ENCODE data around the gene ESRRG.

Gene ESRRG

GRCh38 chr1:216616425-216616824 is 106.8 kb downstream of the ESRRG start:
- H3K9me3 ChIP-seq (ENCODE audit: insufficient read depth, low read length): no peaks in the 10 kb centered on the region
- no peaks in the 10 kb centered on the region for H3K79me2 ChIP-seq (ENCODE audit: insufficient read depth, low read length)
- H2AFZ ChIP-seq (ENCODE audit: low read depth, low read length, severe bottlenecking): no peak overlapping the region
- H3K27ac ChIP-seq (ENCODE audit: low read depth, low read length): no peak overlapping the region
- no peaks in the 10 kb centered on the region for H4K20me1 ChIP-seq (ENCODE audit: low read depth, low read length)
- no peaks in the 10 kb centered on the region for H3K9me2 ChIP-seq (replicated peaks; ENCODE audit: insufficient read depth, low read length)
- TF ChIP-seq EZH2phosphoT487 (conservative IDR thresholded peaks at IDR 0.05; ENCODE audit: low read length): no peak
- no peak for TF ChIP-seq CTCF (IDR thresholded peaks at IDR 0.05; ENCODE audit: insufficient read depth, low read length, poor library complexity, severe bottlenecking)
- no peaks in the 10 kb centered on the region for H3K27me3 ChIP-seq (ENCODE audit: low read length)
- no peak overlapping the region for H3K4me2 ChIP-seq (ENCODE audit: low read depth, low read length, poor library complexity, severe bottlenecking)
- no peaks in the 10 kb centered on the region for H3F3A ChIP-seq (ENCODE audit: insufficient read depth)
- no peak overlapping the region for H3K4me3 ChIP-seq (ENCODE audit: insufficient read depth, low read length, poor library complexity, severe bottlenecking)
- no peak overlapping the region for H3K9ac ChIP-seq (ENCODE audit: low read length)
- H3K36me3 ChIP-seq (ENCODE audit: low read length): no peaks in the 10 kb centered on the region

- no peak overlapping the region for H3K4me3 ChIP-seq (ENCODE audit: insufficient read depth, low read length, poor library complexity, severe bottlenecking)
- no peak overlapping the region for H3K27ac ChIP-seq (ENCODE audit: low read depth, low read length)
- no peaks in the 10 kb centered on the region for H3K27me3 ChIP-seq (ENCODE audit: low read length)
- H3F3A ChIP-seq (ENCODE audit: insufficient read depth): no peaks in the 10 kb centered on the region
- H3K79me2 ChIP-seq (ENCODE audit: insufficient read depth, low read length): no peaks in the 10 kb centered on the region
- no peaks in the 10 kb centered on the region for H4K20me1 ChIP-seq (ENCODE audit: low read depth, low read length)
- no peak overlapping the region for H2AFZ ChIP-seq (ENCODE audit: low read depth, low read length, severe bottlenecking)
- H3K9ac ChIP-seq (ENCODE audit: low read length): no peak overlapping the region
- H3K4me2 ChIP-seq (ENCODE audit: low read depth, low read length, poor library complexity, severe bottlenecking): no peak overlapping the region
- H3K9me2 ChIP-seq (replicated peaks; ENCODE audit: insufficient read depth, low read length): no peaks in the 10 kb centered on the region
- no peaks in the 10 kb centered on the region for H3K9me3 ChIP-seq (ENCODE audit: insufficient read depth, low read length)
- no peak for TF ChIP-seq CTCF (IDR thresholded peaks at IDR 0.05; ENCODE audit: insufficient read depth, low read length, poor library complexity, severe bottlenecking)
- no peak for TF ChIP-seq EZH2phosphoT487 (conservative IDR thresholded peaks at IDR 0.05; ENCODE audit: low read length)
- no peaks in the 10 kb centered on the region for H3K36me3 ChIP-seq (ENCODE audit: low read length)
These were observed 109.0 kb downstream of the ESRRG start for GRCh38 chr1:216614011-216614934.

GRCh38 chr1:216612291-216612690 is 110.9 kb downstream of the ESRRG start:
- no peak for TF ChIP-seq CTCF (IDR thresholded peaks at IDR 0.05; ENCODE audit: insufficient read depth, low read length, poor library complexity, severe bottlenecking)
- TF ChIP-seq EZH2phosphoT487 (conservative IDR thresholded peaks at IDR 0.05; ENCODE audit: low read length): no peak
- Histone ChIP-seq H3K79me2 (ENCODE audit: insufficient read depth, low read length) (no peaks in the 10 kb centered on the region), H3F3A (ENCODE audit: insufficient read depth) (no peaks in the 10 kb centered on the region), H4K20me1 (ENCODE audit: low read depth, low read length) (no peaks in the 10 kb centered on the region), H3K4me3 (ENCODE audit: insufficient read depth, low read length, poor library complexity, severe bottlenecking) (no peak overlapping the region), H3K9me2 (replicated peaks; ENCODE audit: insufficient read depth, low read length) (no peaks in the 10 kb centered on the region), H3K27me3 (ENCODE audit: low read length) (no peaks in the 10 kb centered on the region), H3K4me2 (ENCODE audit: low read depth, low read length, poor library complexity, severe bottlenecking) (no peak overlapping the region), H3K9ac (ENCODE audit: low read length) (no peak overlapping the region), H3K9me3 (ENCODE audit: insufficient read depth, low read length) (no peaks in the 10 kb centered on the region), H3K27ac (ENCODE audit: low read depth, low read length) (no peak overlapping the region), H2AFZ (ENCODE audit: low read depth, low read length, severe bottlenecking) (no peak overlapping the region), H3K36me3 (ENCODE audit: low read length) (no peaks in the 10 kb centered on the region)
